Common myeloid progenitor, CD34-positive (primary cell): ENCODE measurements around the gene CEACAM21.

Experiments used
- CTCF ChIA-PET: fragments of 350-600 bp; sonication (Branson Sonifier 250); formaldehyde crosslinking; loops from one replicate; lab custom pipeline; 2021; ENCODE audit warnings: antibody characterized with exemption; lab: Charles Lee
- POLR2A ChIA-PET: fragments of 350-600 bp; sonication (Branson Sonifier 250); formaldehyde crosslinking; loops from one replicate; lab custom pipeline; 2021; ENCODE audit warnings: antibody characterized with exemption; lab: Charles Lee
- DNase-seq, 3 donors: peaks; one replicate each; pipeline versions ENCODE4 v3.0.0 to v3.0.0-alpha.2; 2013
- H3K27ac ChIP-seq, 2 experiments: 1 replicate in 1 of 2; 2 replicates in 1 of 2; pipeline ENCODE4 v1.7.0; 2013; ENCODE audit warnings: inconsistent platforms in 2 of 2, low read length in 2 of 2, mild to moderate bottlenecking in 2 of 2, low read depth in 1 of 2, moderate library complexity in 1 of 2; ENCODE audit not compliant: severe bottlenecking in 2 of 2, insufficient read depth in 1 of 2, poor library complexity in 1 of 2
- H3K27me3 ChIP-seq, 5 experiments: replicated peaks in 2 of 5; 1 replicate in 3 of 5; 2 replicates in 2 of 5; pipeline versions ENCODE4 v1.6.1 to v1.7.0; 2013; ENCODE audit warnings: low read length in 4 of 5, mild to moderate bottlenecking in 2 of 5, moderate library complexity in 2 of 5, inconsistent platforms in 1 of 5; ENCODE audit not compliant: insufficient read depth in 5 of 5, control insufficient read depth in 4 of 5
- H3K36me3 ChIP-seq, 4 experiments: 1 replicate in 2 of 4; 2 replicates in 2 of 4; pipeline versions ENCODE4 v1.6.1 to v1.7.0; 2013; ENCODE audit warnings: low read length in 3 of 4, control low read depth in 1 of 4, mild to moderate bottlenecking in 1 of 4; ENCODE audit not compliant: control insufficient read depth in 4 of 4, insufficient read depth in 4 of 4
- H3K4me1 ChIP-seq, 4 experiments: 1 replicate in 3 of 4; 2 replicates in 1 of 4; pipeline versions ENCODE4 v1.6.1 to v1.7.1; 2013; ENCODE audit warnings: low read length in 3 of 4, mild to moderate bottlenecking in 3 of 4, control low read depth in 1 of 4, inconsistent platforms in 1 of 4, moderate library complexity in 1 of 4; ENCODE audit not compliant: control insufficient read depth in 4 of 4, insufficient read depth in 4 of 4; ENCODE audit errors: control extremely low read depth in 1 of 4
- H3K4me3 ChIP-seq, 7 experiments: 1 replicate in 4 of 7; 2 replicates in 3 of 7; pipeline versions ENCODE4 v1.5.1 to v1.7.0; 2013; ENCODE audit warnings: mild to moderate bottlenecking in 7 of 7, low read length in 6 of 7, moderate library complexity in 6 of 7, inconsistent platforms in 2 of 7, low read depth in 2 of 7, control low read depth in 1 of 7; ENCODE audit not compliant: insufficient read depth in 4 of 7, control insufficient read depth in 1 of 7; ENCODE audit errors: extremely low read depth in 1 of 7
- H3K9me3 ChIP-seq, 5 experiments: 1 replicate in 4 of 5; 2 replicates in 1 of 5; pipeline versions ENCODE4 v1.6.1 to v1.7.1; 2013; ENCODE audit warnings: low read length in 4 of 5, mild to moderate bottlenecking in 2 of 5, inconsistent platforms in 1 of 5, low read depth in 1 of 5, moderate library complexity in 1 of 5; ENCODE audit not compliant: control insufficient read depth in 4 of 5, insufficient read depth in 2 of 5; ENCODE audit errors: control extremely low read depth in 1 of 5
- WGBS: methylation state at CpG from one replicate; pipeline ENCODE4 v1.1.5; 2013; ENCODE audit not compliant: insufficient coverage; 5-methylcytosine and 5-hydroxymethylcytosine counted together

CEACAM21 gene

DNA sequence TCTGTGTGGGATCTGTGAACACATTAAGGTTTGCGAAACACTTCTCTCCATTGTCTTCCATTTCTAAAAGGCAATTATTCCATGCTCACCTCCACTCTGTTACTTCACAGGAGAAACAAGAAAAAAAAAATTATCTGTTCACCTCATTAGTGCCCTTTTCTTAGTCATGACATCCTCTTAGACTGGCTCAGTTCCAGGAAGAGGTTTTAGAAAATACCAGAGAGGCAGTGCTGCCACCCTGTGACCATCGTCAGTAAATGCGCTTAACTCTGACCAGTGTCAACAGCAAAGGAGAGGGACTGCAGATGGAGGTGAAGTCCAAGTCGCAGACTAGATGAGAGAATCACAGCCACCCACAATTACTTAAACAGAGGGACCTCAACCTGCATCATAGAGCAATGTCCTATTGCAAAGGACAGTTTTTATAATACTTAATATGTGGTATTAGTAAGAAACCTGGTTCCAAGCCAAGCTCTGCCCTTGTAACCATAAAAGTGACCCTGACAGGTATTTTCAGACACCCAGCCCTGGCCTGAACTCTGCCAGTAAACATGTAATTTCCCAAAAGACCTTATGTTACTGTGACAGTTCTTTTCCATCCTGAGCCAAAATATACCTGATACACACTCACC, 19.4 kb downstream of the CEACAM21 start:
- H3K27ac ChIP-seq = no peak overlapping the region
- no peak overlapping the region for H3K4me3 ChIP-seq
- WGBS = 88% methylated on average over 1 of the region's 4 CpGs
- H3K27me3 ChIP-seq = peaks cover 0 to 8% (median 0%) of the 10 kb centered on the region in 5 experiments
- DNase-seq = peak; percentile 88 to 93 (median 89)
- CTCF ChIA-PET = interaction anchor here (0.6 to 5.3 kb wide), 8 partner anchors 10 to 146 kb away, joined by 3 to 30 read pairs (median 6); partner anchors contain the start of gene CEACAM21
- POLR2A ChIA-PET = no interaction called here
- H3K36me3 ChIP-seq = no peaks in the 10 kb centered on the region
- peaks cover 0 to 4% (median 2%) of the 10 kb centered on the region in 4 experiments for H3K4me1 ChIP-seq
- peaks cover 0 to 6% (median 0%) of the 10 kb centered on the region in 5 experiments for H3K9me3 ChIP-seq

DNA sequence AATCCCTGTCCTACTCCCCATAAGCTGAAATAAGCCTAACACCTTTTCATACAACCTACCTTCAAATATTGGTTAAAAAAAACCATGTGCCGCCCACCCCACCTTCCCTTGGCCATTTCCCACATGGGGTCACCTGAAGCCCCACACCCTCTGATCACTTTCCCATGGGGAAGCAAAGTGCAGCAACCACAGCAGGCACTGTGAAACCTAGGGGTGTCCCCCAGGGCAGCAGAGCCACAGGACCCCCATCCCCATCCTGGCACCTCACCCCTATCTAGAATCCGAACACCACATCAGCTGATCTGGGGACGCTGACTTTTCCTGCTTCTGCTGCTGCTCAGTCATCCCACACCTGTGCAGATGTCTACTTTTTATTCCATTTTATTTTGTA, 19.9 kb downstream of the CEACAM21 start:
- Histone ChIP-seq H3K9me3 (peaks cover 0 to 6% (median 0%) of the 10 kb centered on the region in 5 experiments), H3K27ac (no peak overlapping the region), H3K4me1 (peaks cover 0 to 4% (median 2%) of the 10 kb centered on the region in 4 experiments), H3K27me3 (peaks cover 0 to 9% (median 0%) of the 10 kb centered on the region in 5 experiments), H3K36me3 (no peaks in the 10 kb centered on the region), H3K4me3 (no peak overlapping the region)
- WGBS = 75% methylated on average over 2 of the region's 3 CpGs
- POLR2A ChIA-PET = no interaction called here
- CTCF ChIA-PET = interaction anchor here (0.8 to 5.3 kb wide), 7 partner anchors 9 to 165 kb away, joined by 3 to 30 read pairs (median 5); partner anchors contain the start of gene CEACAM21
- DNase-seq = no peak

DNA sequence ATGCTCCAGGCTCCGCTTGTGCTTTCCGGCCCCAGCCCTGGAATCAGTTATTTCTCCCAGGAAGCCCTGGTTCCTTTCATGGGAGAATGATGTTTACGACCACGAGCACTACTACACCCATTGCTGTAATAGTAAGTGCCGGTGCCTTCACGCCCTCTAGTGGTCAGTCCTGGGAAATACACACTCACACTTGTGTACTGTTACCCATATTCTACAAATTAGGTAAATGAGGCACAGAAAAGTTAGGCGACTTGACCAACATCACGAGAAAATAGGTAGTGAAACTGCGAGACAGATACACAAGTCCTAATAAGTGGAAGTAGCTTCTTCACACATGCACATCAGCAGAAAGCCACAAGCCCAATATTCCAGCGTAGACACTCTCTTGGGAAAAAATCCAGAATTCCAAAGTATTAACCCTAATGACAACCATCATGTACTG, 21.7 kb downstream of the CEACAM21 start:
- Histone ChIP-seq H3K27me3 (peaks cover 0 to 4% (median 0%) of the 10 kb centered on the region in 5 experiments), H3K9me3 (peaks cover 0 to 6% (median 0%) of the 10 kb centered on the region in 5 experiments), H3K36me3 (no peaks in the 10 kb centered on the region), H3K27ac (no peak overlapping the region), H3K4me1 (peaks cover 0 to 4% (median 2%) of the 10 kb centered on the region in 4 experiments), H3K4me3 (no peak overlapping the region)
- DNase-seq = peak; percentile 74 to 84 (median 79)
- ChIA-PET POLR2A (no interaction called here), CTCF (interaction anchor here (0.6 to 5.3 kb wide), 8 partner anchors 9 to 390 kb away, joined by 3 to 30 read pairs (median 4); partner anchors contain the start of gene CEACAM21)
- 20% methylated on average over 5 of the region's 10 CpGs for WGBS

DNA sequence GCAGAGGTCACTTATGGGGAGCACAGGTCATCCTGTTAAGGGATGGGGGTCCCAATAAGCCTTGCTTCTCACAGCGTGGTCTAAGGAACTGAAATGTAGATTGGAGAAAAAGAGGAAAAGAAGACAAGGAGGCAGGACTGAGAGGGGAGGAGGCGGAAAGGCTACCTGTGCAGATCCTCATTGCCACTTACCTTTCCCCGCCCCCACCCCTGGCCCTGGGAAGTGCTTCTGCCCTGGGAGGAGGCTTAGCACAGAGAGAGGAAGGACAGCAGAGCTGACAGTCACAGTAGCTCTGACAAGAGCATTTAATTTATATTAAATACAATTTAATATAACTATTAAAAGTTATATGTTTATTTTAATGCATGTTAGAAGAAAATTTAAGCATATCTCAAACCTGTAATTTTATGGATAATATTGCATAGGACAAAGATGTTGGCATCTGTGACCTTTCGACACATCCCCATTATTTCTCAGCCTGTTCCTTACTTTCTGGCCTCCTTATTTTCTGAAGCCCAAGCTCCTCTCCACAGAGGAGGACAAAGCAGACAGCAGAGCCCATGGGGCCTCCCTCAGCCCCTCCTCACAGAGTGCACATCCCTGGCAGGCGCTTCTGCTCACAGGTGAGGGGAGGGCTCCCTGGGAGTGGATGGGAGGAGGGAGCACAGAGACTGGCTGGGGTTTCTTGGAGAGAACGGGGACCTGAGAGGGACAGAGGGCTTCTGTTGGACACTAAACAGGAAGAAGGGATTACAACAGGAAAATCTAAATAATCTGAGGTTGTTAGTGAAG, 23.4 kb downstream of the CEACAM21 start:
- WGBS = 91% methylated on average over 2 of the region's 6 CpGs
- no peaks in the 10 kb centered on the region for H3K9me3 ChIP-seq
- no peak overlapping the region for H3K27ac ChIP-seq
- no peaks in the 10 kb centered on the region for H3K36me3 ChIP-seq
- H3K4me1 ChIP-seq = peaks cover 0 to 4% (median 2%) of the 10 kb centered on the region in 4 experiments
- no peak for DNase-seq
- CTCF ChIA-PET = interaction anchor here (1.0 to 2.0 kb wide), 5 partner anchors 10 to 143 kb away, joined by 3 to 6 read pairs (median 4); no protein-coding TSS in a partner anchor
- no peak overlapping the region for H3K4me3 ChIP-seq
- POLR2A ChIA-PET = no interaction called here
- peaks cover 0 to 4% (median 0%) of the 10 kb centered on the region in 5 experiments for H3K27me3 ChIP-seq

DNA sequence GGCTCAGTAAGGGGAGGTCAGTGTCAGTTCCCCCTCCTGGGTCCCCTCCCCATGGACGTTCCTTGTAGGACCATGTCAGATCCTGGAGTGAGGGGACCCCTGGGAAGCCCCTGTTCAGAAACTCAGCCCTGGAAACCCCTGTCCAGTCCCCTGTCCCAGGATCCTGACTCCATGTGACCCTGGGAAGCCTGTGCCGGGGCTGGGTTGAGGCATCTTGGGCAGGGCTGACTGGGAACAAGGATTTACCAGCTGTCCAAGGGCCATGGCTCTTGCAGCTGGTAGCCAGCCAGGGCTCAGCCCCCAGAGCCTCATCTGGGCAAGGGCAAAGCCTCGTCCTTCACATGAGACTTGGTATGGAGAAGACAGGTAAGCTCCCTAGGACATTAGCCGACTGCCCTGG, 25.8 kb downstream of the CEACAM21 start:
- H3K36me3 ChIP-seq = no peaks in the 10 kb centered on the region
- CTCF ChIA-PET = interaction anchor here (0.9 to 1.6 kb wide), 3 partner anchors 11 to 32 kb away, joined by 3 read pairs; no protein-coding TSS in a partner anchor
- WGBS = 87% methylated on average over 4 of the region's 4 CpGs
- H3K4me3 ChIP-seq = no peak overlapping the region
- no peak overlapping the region for H3K27ac ChIP-seq
- DNase-seq = no peak
- H3K27me3 ChIP-seq = peaks cover 0 to 4% (median 0%) of the 10 kb centered on the region in 5 experiments
- H3K9me3 ChIP-seq = no peaks in the 10 kb centered on the region
- H3K4me1 ChIP-seq = peaks cover 0 to 3% (median 2%) of the 10 kb centered on the region in 4 experiments
- POLR2A ChIA-PET = no interaction called here

DNA sequence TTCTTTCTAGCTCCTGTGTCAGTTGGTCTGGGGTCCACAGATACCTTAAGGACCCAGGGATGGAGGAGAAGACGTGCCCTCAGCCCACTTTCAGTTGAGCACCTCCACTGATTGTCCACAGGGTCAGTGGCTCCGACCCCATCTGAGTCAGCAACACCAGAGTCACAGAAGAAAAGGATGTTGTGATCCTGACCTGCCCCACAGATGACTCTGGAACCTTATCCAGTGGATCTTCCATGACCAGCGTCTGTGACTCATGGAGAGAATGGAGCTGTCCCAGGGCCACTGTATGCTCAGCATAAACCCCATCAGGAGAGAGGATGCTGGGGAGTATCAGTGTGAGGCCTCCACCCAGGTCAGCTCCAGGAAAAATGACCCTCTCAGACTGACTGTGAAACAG, 28.9 kb downstream of the CEACAM21 start:
- CTCF ChIA-PET = interaction anchor here (0.9 to 1.6 kb wide), 4 partner anchors 9 to 188 kb away, joined by 3 to 5 read pairs (median 4); no protein-coding TSS in a partner anchor

More for the DNA sequence above, 28.9 kb downstream of the CEACAM21 start:
- Histone ChIP-seq H3K36me3 (no peaks in the 10 kb centered on the region), H3K27ac (no peak overlapping the region), H3K4me1 (no peaks in the 10 kb centered on the region), H3K9me3 (no peaks in the 10 kb centered on the region), H3K27me3 (peaks cover 0 to 4% (median 0%) of the 10 kb centered on the region in 5 experiments), H3K4me3 (no peak overlapping the region)
- DNase-seq = no peak
- WGBS = 80% methylated on average over 3 of the region's 3 CpGs
- POLR2A ChIA-PET = no interaction called here
